Transverse colon (tissue), 4 donors: ENCODE measurements around the gene FBXO31. TPM values are rescaled to one million over a fixed set of nuclear protein-coding genes. Genes with fewer than 3 reads are reported as not detected.
A peak's percentile ranks its signal among the peaks of the same experiment; 100 is the strongest.
"Not testable (repeated sequence)": the region's sequence is repeated elsewhere in the genome, so short reads cannot be mapped to it uniquely, and the experiment has no call there.

Source experiments
- DNase-seq: peaks from one replicate; pipeline ENCODE4 v3.0.0-alpha.2; 2019
- H3K27ac ChIP-seq, 4 donors: fragments of 200-600 bp; sonication (generic); 2 replicates each; pipeline ENCODE4 v1.5.1; 2016 to 2018; ENCODE audit warnings: inconsistent platforms in 4 of 4
- H3K27me3 ChIP-seq: fragments of 200-600 bp; sonication (generic); 2 replicates; pipeline ENCODE4 v1.5.1; 2017; ENCODE audit warnings: inconsistent platforms
- H3K36me3 ChIP-seq, 4 donors: fragments of 200-600 bp; sonication (generic); 2 replicates each; pipeline ENCODE4 v1.5.1; 2017 to 2019; ENCODE audit warnings: inconsistent platforms in 4 of 4
- H3K4me1 ChIP-seq, 4 donors: fragments of 200-600 bp; sonication (generic); 2 replicates each; pipeline ENCODE4 v1.5.1; 2017 to 2020; ENCODE audit warnings: inconsistent platforms in 4 of 4
- H3K4me3 ChIP-seq, 4 donors: fragments of 200-600 bp; sonication (generic); 1 replicate in 1 of 4; 2 replicates in 3 of 4; pipeline versions ENCODE4 v1.5.1 to v1.6.1; 2017 to 2019; ENCODE audit warnings: inconsistent platforms in 4 of 4
- H3K9me3 ChIP-seq, 2 donors: fragments of 200-600 bp; sonication (generic); 2 replicates each; pipeline ENCODE4 v1.5.1; 2017 to 2019; ENCODE audit warnings: inconsistent platforms in 2 of 2
- EP300 ChIP-seq: sonication (generic); formaldehyde crosslinking; IDR thresholded peaks from one replicate; pipeline ENCODE4 v1.6.1; 2017; ENCODE audit warnings: antibody characterized with exemption, low read depth
- POLR2A ChIP-seq: fragments of 450-650 bp; IDR thresholded peaks from one replicate; pipeline ENCODE4 v1.6.1; 2016; ENCODE audit warnings: antibody characterized with exemption, mild to moderate bottlenecking, moderate library complexity
- POLR2AphosphoS5 ChIP-seq, 3 donors: sonication (generic); formaldehyde crosslinking; IDR thresholded peaks; one replicate each; pipeline ENCODE4 v1.6.1; 2016; ENCODE audit warnings: antibody characterized with exemption in 3 of 3
- WGBS, 2 donors: methylation state at CpG; one replicate each; pipeline ENCODE4 v1.1.5; 2018; ENCODE audit warnings: low coverage in 1 of 2; 5-methylcytosine and 5-hydroxymethylcytosine counted together
- in situ Hi-C, 4 donors: fragments of 200-750 bp; cut with MboI; loops; one replicate each; pipeline versions ENCODE4 v1.15.0 to v1.15.1; 2017; ENCODE audit warnings: low sequenced_read_pairs in 3 of 4, low pct_ligation_motif_present in 1 of 4, low pct_unique_long_range_greater_than_20kb in 1 of 4
- intact Hi-C: fragments of 100-400 bp; cut with DNase I; formaldehyde crosslinking; loops from one replicate; pipeline ENCODE4 v1.15.1; 2023; ENCODE audit warnings: low total_unique reads
- total RNA-seq, 4 donors: library from RNA; depleted of rRNA; stranded (reverse); fragments of >200 nt; gene quantifications; one replicate each; pipeline ENCODE4 v1.1.0, GENCODE V29; 2016
- TF ChIP-seq, protein P1 (sequence below), 5 experiments: fragments of 200-600 bp in 3 of 5; fragments of 450-650 bp in 2 of 5; sonication (generic) in 3 of 5; IDR thresholded peaks; 1 replicate in 2 of 5; 2 replicates in 3 of 5; pipeline ENCODE4 v1.5.1; 2016 to 2017; ENCODE audit warnings: antibody characterized with exemption in 5 of 5, inconsistent platforms in 3 of 5, mild to moderate bottlenecking in 2 of 5, moderate library complexity in 1 of 5

Gene FBXO31
- total RNA-seq, 4 donors from 2014 or later = 83.6 to 403 (median 224) TPM

DNA sequence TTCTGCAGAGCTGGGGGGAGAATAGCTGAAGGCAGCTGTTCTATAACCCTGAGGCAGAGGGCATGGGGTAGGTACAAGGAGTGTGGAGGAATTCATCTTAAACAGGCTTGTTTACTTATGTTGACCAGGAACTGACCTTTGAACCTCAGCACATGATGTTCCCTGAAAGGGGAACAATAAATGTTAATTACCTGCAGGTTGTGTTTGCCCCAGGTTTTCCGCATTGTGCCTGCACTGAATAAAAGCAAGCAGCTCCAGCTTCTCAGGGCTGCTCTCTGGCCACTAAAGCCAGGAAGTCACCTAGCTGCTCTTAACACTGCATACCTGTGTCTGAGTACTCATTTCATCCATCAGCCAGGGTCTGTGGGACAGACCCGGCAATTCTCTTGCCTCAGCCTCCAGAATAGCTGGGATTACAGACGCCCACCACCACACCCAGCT lies 4.2 kb downstream of the FBXO31 start:
- H3K9me3 ChIP-seq, H3K4me3 ChIP-seq, H3K27me3 ChIP-seq, H3K36me3 ChIP-seq: not testable (repeated sequence)
- intact Hi-C loops (loop anchor here (10.0 kb wide), 1 partner anchor 55 kb away; no protein-coding TSS in a partner anchor), in situ Hi-C loops (loop anchor here in 1 of 4 donors (5.0 kb wide), 1 partner anchor 57 kb away; no protein-coding TSS in a partner anchor)
- WGBS, 2 donors = 55% methylated on average over 3 of the region's 3 CpGs; no CpG with 5 or more reads in 1 of the 2 donors
- Histone ChIP-seq H3K4me1 (peaks cover 33 to 79% (median 54%) of the 10 kb centered on the region in 4 donors), H3K27ac (peak overlapping the region; percentile 94 to 98 (median 96))
- DNase-seq = peak; percentile 74
- peak; percentile 55 for TF ChIP-seq POLR2A
- TF ChIP-seq POLR2AphosphoS5 (IDR thresholded peaks at IDR 0.05) = peak in 2 of 3 donors; percentile 65 to 67
- TF ChIP-seq EP300 = peak; percentile 67

DNA sequence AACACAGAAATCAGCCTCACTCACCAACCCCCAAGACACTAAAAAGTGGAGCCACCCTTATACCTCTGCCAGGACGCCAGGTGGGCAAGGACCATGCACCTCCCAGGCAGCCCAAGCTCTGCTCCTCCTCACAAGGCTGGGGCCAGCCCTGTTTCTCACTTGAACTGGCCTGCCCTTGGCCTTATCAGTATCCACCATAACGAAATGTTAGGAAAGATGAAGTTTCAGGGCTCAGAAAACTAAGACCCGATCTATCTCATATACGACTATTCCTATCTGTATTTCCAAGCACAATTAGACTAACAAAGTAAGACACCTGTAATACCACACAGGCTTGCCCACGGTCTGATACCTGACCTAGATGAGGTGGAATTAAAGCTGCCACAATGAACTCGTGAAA lies 6.9 kb downstream of the FBXO31 start:
- Histone ChIP-seq H3K27ac (no peak overlapping the region), H3K9me3 (no peaks in the 10 kb centered on the region), H3K4me3 (no peak overlapping the region), H3K27me3 (no peaks in the 10 kb centered on the region), H3K36me3 (no peaks in the 10 kb centered on the region), H3K4me1 (peaks cover 30 to 78% (median 46%) of the 10 kb centered on the region in 4 donors)
- TF ChIP-seq POLR2A (no peak), POLR2AphosphoS5 (IDR thresholded peaks at IDR 0.05) (no peak)
- 80 to 92% methylated on average over 5 to 6 of the region's 6 CpGs for whole genome bisulfite sequencing, 2 donors
- DNase-seq = no peak
- intact Hi-C loops (loop anchor here (10.0 kb wide), 1 partner anchor 52 kb away; no protein-coding TSS in a partner anchor), in situ Hi-C loops (loop anchor here in 1 of 4 donors (5.0 kb wide), 1 partner anchor 54 kb away; no protein-coding TSS in a partner anchor)

DNA sequence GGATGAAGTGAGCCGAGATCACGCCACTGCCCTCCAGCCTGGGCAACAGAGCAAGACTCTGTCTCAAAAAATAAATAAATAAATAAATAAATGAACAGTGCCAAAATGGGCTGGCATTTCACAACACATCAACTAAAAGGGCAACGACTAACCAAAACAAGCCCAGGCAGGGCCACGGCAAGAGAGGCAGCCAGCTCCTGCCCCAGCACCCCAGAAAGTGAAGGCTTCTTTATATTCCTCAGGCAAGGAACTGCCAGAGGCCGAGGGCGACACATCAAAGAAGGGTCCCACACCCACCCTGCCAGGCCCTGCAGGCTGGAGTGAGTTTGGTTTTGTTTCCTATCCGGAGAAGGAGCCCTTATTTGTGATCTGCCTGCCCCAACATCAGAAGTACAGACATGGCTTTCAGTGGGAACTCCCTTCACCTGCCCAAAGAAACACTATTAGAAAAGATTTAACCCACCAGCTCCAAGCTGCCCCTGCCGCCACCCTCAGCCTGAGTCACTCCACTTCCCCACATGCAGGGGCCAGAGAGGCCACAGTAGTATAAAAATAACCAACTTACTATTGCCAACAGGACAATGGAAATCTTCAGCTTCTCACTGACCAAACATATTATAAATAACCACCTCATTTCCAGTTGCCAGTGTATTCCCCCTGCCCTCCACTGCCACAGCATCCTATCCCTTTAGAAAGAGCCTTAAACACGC lies 8.0 kb downstream of the FBXO31 start:
- no peak for DNase-seq
- TF ChIP-seq EP300 = no peak
- TF ChIP-seq, protein P1, sequence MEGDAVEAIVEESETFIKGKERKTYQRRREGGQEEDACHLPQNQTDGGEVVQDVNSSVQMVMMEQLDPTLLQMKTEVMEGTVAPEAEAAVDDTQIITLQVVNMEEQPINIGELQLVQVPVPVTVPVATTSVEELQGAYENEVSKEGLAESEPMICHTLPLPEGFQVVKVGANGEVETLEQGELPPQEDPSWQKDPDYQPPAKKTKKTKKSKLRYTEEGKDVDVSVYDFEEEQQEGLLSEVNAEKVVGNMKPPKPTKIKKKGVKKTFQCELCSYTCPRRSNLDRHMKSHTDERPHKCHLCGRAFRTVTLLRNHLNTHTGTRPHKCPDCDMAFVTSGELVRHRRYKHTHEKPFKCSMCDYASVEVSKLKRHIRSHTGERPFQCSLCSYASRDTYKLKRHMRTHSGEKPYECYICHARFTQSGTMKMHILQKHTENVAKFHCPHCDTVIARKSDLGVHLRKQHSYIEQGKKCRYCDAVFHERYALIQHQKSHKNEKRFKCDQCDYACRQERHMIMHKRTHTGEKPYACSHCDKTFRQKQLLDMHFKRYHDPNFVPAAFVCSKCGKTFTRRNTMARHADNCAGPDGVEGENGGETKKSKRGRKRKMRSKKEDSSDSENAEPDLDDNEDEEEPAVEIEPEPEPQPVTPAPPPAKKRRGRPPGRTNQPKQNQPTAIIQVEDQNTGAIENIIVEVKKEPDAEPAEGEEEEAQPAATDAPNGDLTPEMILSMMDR (IDR thresholded peaks at IDR 0.05) = no peak
- TF ChIP-seq POLR2AphosphoS5 (IDR thresholded peaks at IDR 0.05) = no peak
- no peak for TF ChIP-seq POLR2A
- no peaks in the 10 kb centered on the region for H3K36me3 ChIP-seq
- H3K27me3 ChIP-seq = no peaks in the 10 kb centered on the region
- no peak overlapping the region for H3K4me3 ChIP-seq
- WGBS, 2 donors = 66 to 68% methylated on average over 4 to 9 of the region's 9 CpGs
- peak overlapping the region; percentile 13 to 42 (median 23) for H3K27ac ChIP-seq
- intact Hi-C loops (loop anchor here (10.0 kb wide), 1 partner anchor 51 kb away; no protein-coding TSS in a partner anchor), in situ Hi-C loops (loop anchor here in 1 of 4 donors (5.0 kb wide), 1 partner anchor 53 kb away; no protein-coding TSS in a partner anchor)
- no peaks in the 10 kb centered on the region for H3K9me3 ChIP-seq
- peaks cover 21 to 70% (median 39%) of the 10 kb centered on the region in 4 donors for H3K4me1 ChIP-seq

DNA sequence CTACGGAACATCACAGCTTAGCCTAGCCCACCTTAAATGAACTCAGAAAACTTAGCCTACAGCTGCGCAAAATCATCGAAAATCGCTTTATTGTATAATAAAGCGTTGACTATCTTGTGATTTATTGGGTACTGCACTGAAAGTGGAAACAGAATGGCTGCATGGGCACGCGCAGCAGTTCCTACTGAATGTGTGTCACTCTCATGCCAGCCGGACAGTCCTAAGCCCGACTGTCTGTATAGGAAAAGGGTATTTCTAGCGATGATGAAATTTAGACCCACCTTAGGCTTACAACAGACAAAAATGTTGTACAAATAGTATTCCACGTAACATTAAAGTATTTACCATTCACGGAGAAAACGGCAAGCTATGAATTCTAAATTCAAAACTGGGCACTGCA lies 9.3 kb downstream of the FBXO31 start:
- peaks cover 16 to 70% (median 32%) of the 10 kb centered on the region in 4 donors for H3K4me1 ChIP-seq
- in situ Hi-C loops = no loop called here
- DNase-seq = no peak
- WGBS, 2 donors = 96 to 100% methylated on average over 3 to 13 of the region's 13 CpGs
- no peaks in the 10 kb centered on the region for H3K9me3 ChIP-seq
- intact Hi-C loops = loop anchor here (10.0 kb wide), 1 partner anchor 50 kb away; no protein-coding TSS in a partner anchor
- H3K36me3 ChIP-seq = no peaks in the 10 kb centered on the region
- H3K4me3 ChIP-seq = no peak overlapping the region
- no peaks in the 10 kb centered on the region for H3K27me3 ChIP-seq
- TF ChIP-seq, protein P1 (IDR thresholded peaks at IDR 0.05) = no peak
- TF ChIP-seq EP300 = no peak
- no peak for TF ChIP-seq POLR2A
- TF ChIP-seq POLR2AphosphoS5 (IDR thresholded peaks at IDR 0.05) = no peak
- H3K27ac ChIP-seq = no peak overlapping the region

DNA sequence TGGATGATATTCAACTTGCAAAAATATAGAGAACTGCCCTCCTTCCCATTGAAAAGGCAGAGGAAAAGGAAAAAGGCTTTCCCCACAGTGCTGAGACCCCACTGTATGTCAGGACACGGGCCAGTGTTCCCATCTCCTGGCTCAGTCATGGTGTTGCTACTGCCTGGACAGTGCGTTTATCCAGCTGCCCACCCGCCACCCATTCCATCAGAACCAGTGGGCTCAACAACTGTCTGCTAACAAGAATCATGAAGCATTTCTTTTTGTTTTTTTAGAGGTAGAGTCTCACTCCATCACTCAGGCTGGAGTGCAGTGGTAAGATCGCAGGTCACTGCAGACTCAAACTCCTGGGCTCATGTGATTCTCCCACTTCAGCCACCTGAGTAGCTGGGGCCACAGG lies 11.3 kb downstream of the FBXO31 start:
- TF ChIP-seq POLR2AphosphoS5 (IDR thresholded peaks at IDR 0.05) (no peak), POLR2A (no peak), EP300 (no peak)
- TF ChIP-seq, protein P1 (IDR thresholded peaks at IDR 0.05) = no peak
- Histone ChIP-seq H3K4me3 (no peak overlapping the region), H3K4me1 (peaks cover 7 to 68% (median 28%) of the 10 kb centered on the region in 4 donors), H3K27me3 (no peaks in the 10 kb centered on the region), H3K9me3 (no peaks in the 10 kb centered on the region), H3K36me3 (no peaks in the 10 kb centered on the region), H3K27ac (peak overlapping the region in 1 of 4 donors; percentile 2)
- WGBS, 2 donors = 89 to 95% methylated on average over 2 to 4 of the region's 4 CpGs
- no peak for DNase-seq
- intact Hi-C loops = loop anchor here (10.0 kb wide), 1 partner anchor 48 kb away; no protein-coding TSS in a partner anchor
- in situ Hi-C loops = no loop called here
